GM21529 (cell line): ENCODE results near the gene RMND1.
"Not testable (repeated sequence)": the region's sequence is repeated elsewhere in the genome, so short reads cannot be mapped to it uniquely, and the experiment has no call there.

Experiments
- ATAC-seq: cut with Tn5 transposase; IDR thresholded peaks from one replicate; pipeline ENCODE4 v1.9.1; 2021; ENCODE audit not compliant: unreplicated experiment

The RMND1 gene

GRCh38 chr6:151387175-151387970, 64.6 kb downstream of the RMND1 start:
- ATAC-seq, result no peak

- peak; percentile 20 for ATAC-seq
Measured at GRCh38 chr6:151385177-151385576, 66.7 kb downstream of the RMND1 start.

GRCh38 chr6:151384151-151384550, 67.8 kb downstream of the RMND1 start:
- no peak for ATAC-seq

- ATAC-seq, result not testable (repeated sequence)
Measured at GRCh38 chr6:151382631-151383030, 69.3 kb downstream of the RMND1 start.

GRCh38 chr6:151381722-151382121, 70.2 kb downstream of the RMND1 start:
- ATAC-seq, result no peak

GRCh38 chr6:151380848-151381205, 71.1 kb downstream of the RMND1 start:
- no peak for ATAC-seq

- ATAC-seq, result peak; percentile 58
Measured at GRCh38 chr6:151379933-151380847, 71.7 kb downstream of the RMND1 start.

GRCh38 chr6:151377095-151377494, 74.8 kb downstream of the RMND1 start:
- no peak for ATAC-seq

- no peak for ATAC-seq
Measured at GRCh38 chr6:151376440-151376839, 75.5 kb downstream of the RMND1 start.

GRCh38 chr6:151375833-151376232, 76.1 kb downstream of the RMND1 start:
- no peak for ATAC-seq

- ATAC-seq, result no peak
Measured at GRCh38 chr6:151374036-151374683, 77.8 kb downstream of the RMND1 start.

GRCh38 chr6:151372164-151372563, 79.8 kb downstream of the RMND1 start:
- ATAC-seq, result no peak

GRCh38 chr6:151370509-151371078, 81.3 kb downstream of the RMND1 start:
- no peak for ATAC-seq

GRCh38 chr6:151365233-151365632, 86.7 kb downstream of the RMND1 start:
- ATAC-seq, result no peak

- no peak for ATAC-seq
Measured at GRCh38 chr6:151359486-151359885, 92.4 kb downstream of the RMND1 start.

GRCh38 chr6:151358475-151358874, 93.5 kb downstream of the RMND1 start:
- ATAC-seq, result no peak

- ATAC-seq, result no peak
Measured at GRCh38 chr6:151357758-151358436, 94.0 kb downstream of the RMND1 start.

- not testable (repeated sequence) for ATAC-seq
Measured at GRCh38 chr6:151356983-151357382, 94.9 kb downstream of the RMND1 start.
